Measurements from ENCODE around the gene PTGER2. TPM values are rescaled to one million over a fixed set of nuclear protein-coding genes. Genes with fewer than 3 reads are reported as not detected.

Gene PTGER2
- total and polyA plus RNA-seq, 2 donors from 2014 or later: 3.4 to 10.0 TPM

DNA sequence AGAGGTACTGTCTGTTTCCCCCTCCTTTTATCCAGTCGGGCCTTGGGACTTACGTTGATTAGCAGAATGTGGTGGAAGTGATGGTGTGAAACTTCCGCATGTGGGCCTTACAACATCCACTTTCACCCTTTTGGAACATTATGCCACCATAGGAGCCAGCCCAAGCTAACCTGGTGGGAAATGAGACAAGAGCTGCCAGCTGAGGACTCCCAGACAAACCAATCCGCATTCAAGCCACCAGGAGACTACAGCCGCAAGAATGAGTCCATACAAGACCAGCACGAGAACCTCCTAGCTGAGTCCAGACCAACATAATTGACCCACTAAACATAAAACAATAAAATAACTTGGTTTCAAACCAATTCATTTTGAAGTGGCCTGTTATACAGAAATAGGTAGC is 9.1 kb upstream of the PTGER2 start:
- intact Hi-C loops (cut with DNase I): no loop called here
- TF ChIP-seq, protein P1, sequence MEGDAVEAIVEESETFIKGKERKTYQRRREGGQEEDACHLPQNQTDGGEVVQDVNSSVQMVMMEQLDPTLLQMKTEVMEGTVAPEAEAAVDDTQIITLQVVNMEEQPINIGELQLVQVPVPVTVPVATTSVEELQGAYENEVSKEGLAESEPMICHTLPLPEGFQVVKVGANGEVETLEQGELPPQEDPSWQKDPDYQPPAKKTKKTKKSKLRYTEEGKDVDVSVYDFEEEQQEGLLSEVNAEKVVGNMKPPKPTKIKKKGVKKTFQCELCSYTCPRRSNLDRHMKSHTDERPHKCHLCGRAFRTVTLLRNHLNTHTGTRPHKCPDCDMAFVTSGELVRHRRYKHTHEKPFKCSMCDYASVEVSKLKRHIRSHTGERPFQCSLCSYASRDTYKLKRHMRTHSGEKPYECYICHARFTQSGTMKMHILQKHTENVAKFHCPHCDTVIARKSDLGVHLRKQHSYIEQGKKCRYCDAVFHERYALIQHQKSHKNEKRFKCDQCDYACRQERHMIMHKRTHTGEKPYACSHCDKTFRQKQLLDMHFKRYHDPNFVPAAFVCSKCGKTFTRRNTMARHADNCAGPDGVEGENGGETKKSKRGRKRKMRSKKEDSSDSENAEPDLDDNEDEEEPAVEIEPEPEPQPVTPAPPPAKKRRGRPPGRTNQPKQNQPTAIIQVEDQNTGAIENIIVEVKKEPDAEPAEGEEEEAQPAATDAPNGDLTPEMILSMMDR (IDR thresholded peaks at IDR 0.05; ENCODE audit: borderline replicate concordance, extremely low read depth, insufficient read depth): no peak

DNA sequence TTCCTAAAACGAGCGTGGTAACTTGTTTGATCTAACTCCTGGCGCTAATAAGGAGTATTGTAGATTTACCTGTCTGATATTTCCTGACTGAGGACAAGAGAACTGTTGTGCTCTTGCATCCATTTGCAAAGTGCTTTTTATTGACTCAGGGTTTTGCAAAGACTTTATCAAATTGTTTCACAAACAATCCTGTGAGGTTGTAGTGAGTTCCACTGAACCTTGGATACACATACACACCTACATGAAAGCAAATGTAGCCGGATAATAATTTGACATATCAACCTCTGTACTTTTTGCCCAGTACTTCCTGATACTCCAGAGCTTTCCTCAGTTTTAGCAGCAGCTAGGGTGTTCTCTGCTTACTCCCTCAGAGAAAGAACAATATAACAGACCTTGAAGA is 6.7 kb upstream of the PTGER2 start:
- TF ChIP-seq, protein P1 (IDR thresholded peaks at IDR 0.05; ENCODE audit: borderline replicate concordance, extremely low read depth, insufficient read depth): no peak
- no peaks in the 10 kb centered on the region for H3K9me3 ChIP-seq (ENCODE audit: control insufficient read depth in 2 of 3, insufficient read depth in 1 of 3, low read length in 3 of 3)
- H3K9ac ChIP-seq (ENCODE audit: low read length in 3 of 3): no peak overlapping the region
- H3K4me1 ChIP-seq (ENCODE audit: control insufficient read depth in 2 of 3, insufficient read depth in 2 of 3, low read depth in 1 of 3, low read length in 3 of 3): no peaks in the 10 kb centered on the region
- H3K27me3 ChIP-seq (ENCODE audit: control insufficient read depth, insufficient read depth, low read length): no peaks in the 10 kb centered on the region
- H3K36me3 ChIP-seq (ENCODE audit: control insufficient read depth in 2 of 3, insufficient read depth in 3 of 3, low read length in 3 of 3): no peaks in the 10 kb centered on the region
- FAIRE-seq (no peak), DNase-seq (no peak)
- H3K27ac ChIP-seq (ENCODE audit: low read depth in 2 of 2, low read length in 2 of 2): no peak overlapping the region
- intact Hi-C loops (cut with DNase I): no loop called here
- H3K4me3 ChIP-seq (ENCODE audit: low read length in 3 of 3): no peak overlapping the region

More for the DNA sequence above, 9.1 kb upstream of the PTGER2 start:
- DNase-seq (no peak), FAIRE-seq (no peak)
- Histone ChIP-seq H3K9me3 (ENCODE audit: control insufficient read depth in 2 of 3, insufficient read depth in 1 of 3, low read length in 3 of 3) (no peaks in the 10 kb centered on the region), H3K4me3 (ENCODE audit: low read length in 3 of 3) (no peak overlapping the region), H3K27me3 (ENCODE audit: control insufficient read depth, insufficient read depth, low read length) (no peaks in the 10 kb centered on the region), H3K36me3 (ENCODE audit: control insufficient read depth in 2 of 3, insufficient read depth in 3 of 3, low read length in 3 of 3) (no peaks in the 10 kb centered on the region), H3K27ac (ENCODE audit: low read depth in 2 of 2, low read length in 2 of 2) (no peak overlapping the region), H3K4me1 (ENCODE audit: control insufficient read depth in 2 of 3, insufficient read depth in 2 of 3, low read depth in 1 of 3, low read length in 3 of 3) (no peaks in the 10 kb centered on the region), H3K9ac (ENCODE audit: low read length in 3 of 3) (no peak overlapping the region)

DNA sequence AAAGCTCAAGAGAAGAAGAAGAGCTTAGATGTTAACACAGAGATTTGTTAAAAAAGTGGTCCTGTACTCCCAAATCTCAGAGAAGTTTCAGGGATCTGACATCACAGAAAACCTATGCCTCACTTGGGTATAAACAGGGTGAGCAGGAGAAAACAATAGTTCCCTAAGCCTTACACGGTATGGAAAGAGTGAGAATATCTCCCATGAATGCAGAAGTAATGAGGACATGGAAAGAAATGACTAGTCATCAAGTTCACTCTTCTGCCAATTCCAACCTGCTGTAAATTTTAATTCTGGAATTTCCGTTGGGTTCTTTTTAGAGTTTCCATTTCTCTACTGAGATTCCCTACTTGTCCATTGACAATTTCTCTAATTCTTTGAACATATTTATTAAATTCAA is 6.2 kb upstream of the PTGER2 start:
- FAIRE-seq (no peak), DNase-seq (no peak)
- Histone ChIP-seq H3K9me3 (ENCODE audit: control insufficient read depth in 2 of 3, insufficient read depth in 1 of 3, low read length in 3 of 3) (no peaks in the 10 kb centered on the region), H3K4me3 (ENCODE audit: low read length in 3 of 3) (no peak overlapping the region), H3K27ac (ENCODE audit: low read depth in 2 of 2, low read length in 2 of 2) (no peak overlapping the region), H3K27me3 (ENCODE audit: control insufficient read depth, insufficient read depth, low read length) (no peaks in the 10 kb centered on the region), H3K4me1 (ENCODE audit: control insufficient read depth in 2 of 3, insufficient read depth in 2 of 3, low read depth in 1 of 3, low read length in 3 of 3) (peaks cover 0 to under 1% (median 0%) of the 10 kb centered on the region in 3 donors), H3K9ac (ENCODE audit: low read length in 3 of 3) (no peak overlapping the region), H3K36me3 (ENCODE audit: control insufficient read depth in 2 of 3, insufficient read depth in 3 of 3, low read length in 3 of 3) (no peaks in the 10 kb centered on the region)
- TF ChIP-seq, protein P1 (IDR thresholded peaks at IDR 0.05; ENCODE audit: borderline replicate concordance, extremely low read depth, insufficient read depth): no peak
- intact Hi-C loops (cut with DNase I): no loop called here

DNA sequence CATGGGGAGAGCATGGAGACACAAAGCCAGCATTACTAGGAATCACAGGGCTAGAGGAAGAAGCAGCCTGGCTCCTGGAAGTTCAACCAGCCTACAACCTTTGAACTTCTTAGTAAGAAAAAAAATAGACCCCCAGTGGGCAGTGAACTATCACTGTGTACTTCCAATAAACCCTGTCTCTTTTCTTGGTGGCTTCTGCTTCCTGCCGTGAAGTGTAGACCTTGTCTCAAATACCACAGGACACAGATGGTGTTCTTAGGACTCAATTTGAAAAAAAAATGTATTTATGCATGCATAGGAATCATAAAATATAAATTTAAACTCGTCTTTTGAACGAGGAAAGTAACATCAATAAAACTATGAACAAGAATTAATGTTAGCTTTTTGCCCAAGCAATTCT is 3.6 kb upstream of the PTGER2 start:
- peaks cover 0 to 14% (median 0%) of the 10 kb centered on the region in 3 donors for H3K4me1 ChIP-seq (ENCODE audit: control insufficient read depth in 2 of 3, insufficient read depth in 2 of 3, low read depth in 1 of 3, low read length in 3 of 3)
- H3K27ac ChIP-seq (ENCODE audit: low read depth in 2 of 2, low read length in 2 of 2): no peak overlapping the region
- H3K4me3 ChIP-seq (ENCODE audit: low read length in 3 of 3): no peak overlapping the region
- no peak overlapping the region for H3K9ac ChIP-seq (ENCODE audit: low read length in 3 of 3)
- no peaks in the 10 kb centered on the region for H3K36me3 ChIP-seq (ENCODE audit: control insufficient read depth in 2 of 3, insufficient read depth in 3 of 3, low read length in 3 of 3)
- DNase-seq (no peak), FAIRE-seq (no peak)
- intact Hi-C loops (cut with DNase I): no loop called here
- TF ChIP-seq, protein P1 (IDR thresholded peaks at IDR 0.05; ENCODE audit: borderline replicate concordance, extremely low read depth, insufficient read depth): no peak
- H3K27me3 ChIP-seq (ENCODE audit: control insufficient read depth, insufficient read depth, low read length): no peaks in the 10 kb centered on the region
- no peaks in the 10 kb centered on the region for H3K9me3 ChIP-seq (ENCODE audit: control insufficient read depth in 2 of 3, insufficient read depth in 1 of 3, low read length in 3 of 3)

All from kidney (tissue), 14 donors.